Measurements from ENCODE around the gene LARGE2.
A peak's percentile ranks its signal among the peaks of the same experiment; 100 is the strongest.
"Not testable (repeated sequence)": the region's sequence is repeated elsewhere in the genome, so short reads cannot be mapped to it uniquely, and the experiment has no call there.

The LARGE2 gene

DNA sequence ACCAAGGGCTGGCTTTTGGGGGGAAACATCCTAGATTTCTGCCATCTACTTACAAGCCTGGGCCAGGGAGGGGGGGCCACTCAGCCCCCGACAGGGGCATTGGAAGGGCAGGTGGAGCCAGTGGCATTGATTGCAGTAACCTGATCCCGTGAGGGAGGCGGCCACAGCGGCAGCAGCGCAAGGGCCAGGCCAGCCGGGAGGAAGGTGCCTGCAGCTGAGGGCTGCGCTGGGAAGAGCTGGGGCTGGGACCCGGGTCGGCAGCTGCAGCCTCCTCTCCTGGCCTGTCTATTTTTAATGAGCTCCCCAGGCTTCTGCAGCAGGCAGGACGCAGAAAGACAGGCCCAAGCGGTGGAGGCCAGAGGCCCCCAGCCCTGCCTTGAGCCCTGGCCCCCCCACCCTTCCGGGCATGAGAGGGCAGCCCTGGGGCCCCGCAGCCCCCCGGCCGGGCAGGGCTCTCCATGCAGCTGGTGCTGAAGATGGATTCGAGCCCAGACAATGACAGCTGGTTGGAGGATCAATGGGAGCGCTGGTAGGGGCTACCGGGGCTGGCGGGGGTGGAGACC, 26.0 kb upstream of the LARGE2 start:
- no peak overlapping the region for H3K9ac ChIP-seq (ENCODE audit: low read depth in 1 of 2, low read length in 2 of 2)
- peaks cover 5 to 8% of the 10 kb centered on the region in 2 donors for H3K4me1 ChIP-seq (ENCODE audit: control insufficient read depth in 1 of 2, insufficient read depth in 2 of 2, low read length in 2 of 2)
- peaks cover 25 to 28% of the 10 kb centered on the region in 2 donors for H3K27me3 ChIP-seq (ENCODE audit: control insufficient read depth in 1 of 2, insufficient read depth in 2 of 2, low read length in 2 of 2)
- H3K36me3 ChIP-seq (ENCODE audit: control insufficient read depth in 1 of 2, insufficient read depth in 2 of 2, low read length in 2 of 2), result no peaks in the 10 kb centered on the region
- H3K9me3 ChIP-seq (ENCODE audit: control insufficient read depth in 1 of 2, low read length in 2 of 2), result no peaks in the 10 kb centered on the region
- H3K27ac ChIP-seq (ENCODE audit: low read depth, low read length), result no peak overlapping the region
- no peak overlapping the region for H3K4me3 ChIP-seq (ENCODE audit: low read depth in 1 of 2, low read length in 2 of 2)

DNA sequence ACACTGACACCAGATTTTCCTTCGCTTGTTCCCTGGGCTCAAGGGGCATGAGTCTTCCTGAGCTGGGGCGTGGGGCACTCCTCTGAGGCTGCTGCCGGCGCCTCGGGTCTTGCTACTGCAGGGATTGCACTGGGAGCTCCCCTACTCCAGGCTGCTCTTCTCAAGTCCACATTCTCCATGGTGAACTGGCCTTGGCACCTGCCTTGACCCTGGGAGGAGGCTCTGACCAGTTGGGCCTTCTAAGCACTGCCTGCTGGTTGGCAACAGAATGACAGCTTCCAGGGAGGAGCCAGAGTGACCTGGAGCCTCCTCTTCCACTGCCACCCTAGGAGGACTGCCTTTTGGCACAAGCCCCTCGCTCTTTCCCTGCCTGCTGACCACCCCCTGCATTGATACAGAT, 24.9 kb upstream of the LARGE2 start:
- Histone ChIP-seq H3K4me1 (ENCODE audit: control insufficient read depth in 1 of 2, insufficient read depth in 2 of 2, low read length in 2 of 2) (peaks cover 5 to 8% of the 10 kb centered on the region in 2 donors), H3K4me3 (ENCODE audit: low read depth in 1 of 2, low read length in 2 of 2) (no peak overlapping the region), H3K9ac (ENCODE audit: low read depth in 1 of 2, low read length in 2 of 2) (no peak overlapping the region), H3K36me3 (ENCODE audit: control insufficient read depth in 1 of 2, insufficient read depth in 2 of 2, low read length in 2 of 2) (no peaks in the 10 kb centered on the region), H3K27ac (ENCODE audit: low read depth, low read length) (no peak overlapping the region), H3K9me3 (ENCODE audit: control insufficient read depth in 1 of 2, low read length in 2 of 2) (no peaks in the 10 kb centered on the region), H3K27me3 (ENCODE audit: control insufficient read depth in 1 of 2, insufficient read depth in 2 of 2, low read length in 2 of 2) (peaks cover 25 to 29% of the 10 kb centered on the region in 2 donors)

DNA sequence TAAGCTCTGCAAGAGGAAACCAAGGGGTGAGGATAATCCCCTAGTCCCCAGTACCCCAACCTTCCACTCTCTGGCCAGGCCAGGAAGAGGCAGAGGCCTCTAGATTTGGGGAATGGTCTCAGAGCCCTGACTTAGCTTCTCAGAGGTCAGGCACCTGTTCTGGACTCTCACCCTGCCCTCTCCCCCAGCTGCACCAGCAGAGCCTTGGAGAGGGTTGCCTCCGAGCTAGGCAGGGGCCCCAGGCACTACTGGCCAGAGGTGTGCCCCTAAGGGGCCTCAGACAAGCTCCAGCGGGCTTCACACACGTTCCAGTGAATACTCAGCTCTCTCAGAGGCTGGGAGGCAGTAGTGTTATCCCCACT, 23.4 kb upstream of the LARGE2 start:
- Histone ChIP-seq H3K27me3 (ENCODE audit: control insufficient read depth in 1 of 2, insufficient read depth in 2 of 2, low read length in 2 of 2) (peaks cover 25 to 29% of the 10 kb centered on the region in 2 donors), H3K4me3 (ENCODE audit: low read depth in 1 of 2, low read length in 2 of 2) (peak overlapping the region in 1 of 2 donors; percentile 58), H3K27ac (ENCODE audit: low read depth, low read length) (no peak overlapping the region)

DNA sequence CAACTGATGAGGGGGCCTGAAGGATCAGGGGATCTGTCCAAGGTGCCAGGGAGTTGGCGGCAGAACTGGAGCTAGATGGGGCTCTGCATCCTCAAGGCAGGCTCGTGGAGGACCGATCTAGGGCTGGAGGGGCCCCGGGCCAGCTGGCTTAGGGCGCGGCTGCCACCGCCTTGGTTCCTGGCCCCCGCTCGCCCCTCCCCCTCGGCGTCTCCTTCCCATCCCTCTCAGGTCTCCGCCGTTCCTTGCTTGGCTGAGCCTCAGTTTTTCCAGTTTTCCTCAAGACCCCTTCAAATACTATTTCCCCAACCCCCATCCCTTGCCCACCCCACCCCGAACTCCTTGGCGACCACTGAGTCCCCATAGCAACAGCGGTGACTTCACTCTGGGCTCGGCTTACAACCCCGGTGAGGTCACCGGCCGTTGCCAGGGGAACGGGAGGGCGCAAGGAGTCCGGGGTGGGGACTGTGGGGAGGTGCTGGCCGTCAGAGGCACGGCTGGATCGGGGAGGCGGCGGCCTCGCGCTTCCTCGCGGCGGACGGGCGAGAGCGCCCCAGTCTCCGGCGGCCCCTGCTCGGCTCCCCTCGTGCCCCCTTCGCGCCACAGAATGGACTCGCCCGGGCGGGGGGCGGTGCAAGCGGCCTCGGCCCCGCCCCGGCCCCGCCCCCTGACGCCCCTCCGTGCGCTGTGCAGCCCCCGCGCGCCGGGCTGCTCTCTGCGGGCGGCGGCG, 22.8 kb upstream of the LARGE2 start:
- Histone ChIP-seq H3K4me3 (ENCODE audit: low read depth in 1 of 2, low read length in 2 of 2) (peak overlapping the region; percentile 36 to 58), H3K9ac (ENCODE audit: low read depth in 1 of 2, low read length in 2 of 2) (no peak overlapping the region), H3K27me3 (ENCODE audit: control insufficient read depth in 1 of 2, insufficient read depth in 2 of 2, low read length in 2 of 2) (peaks cover 25 to 29% of the 10 kb centered on the region in 2 donors), H3K27ac (ENCODE audit: low read depth, low read length) (no peak overlapping the region), H3K36me3 (ENCODE audit: control insufficient read depth in 1 of 2, insufficient read depth in 2 of 2, low read length in 2 of 2) (no peaks in the 10 kb centered on the region), H3K4me1 (ENCODE audit: control insufficient read depth in 1 of 2, insufficient read depth in 2 of 2, low read length in 2 of 2) (peaks cover 12 to 15% of the 10 kb centered on the region in 2 donors), H3K9me3 (ENCODE audit: control insufficient read depth in 1 of 2, low read length in 2 of 2) (no peaks in the 10 kb centered on the region)

More for the DNA sequence above, 23.4 kb upstream of the LARGE2 start:
- Histone ChIP-seq H3K4me1 (ENCODE audit: control insufficient read depth in 1 of 2, insufficient read depth in 2 of 2, low read length in 2 of 2) (peaks cover 6 to 9% of the 10 kb centered on the region in 2 donors), H3K9ac (ENCODE audit: low read depth in 1 of 2, low read length in 2 of 2) (no peak overlapping the region), H3K36me3 (ENCODE audit: control insufficient read depth in 1 of 2, insufficient read depth in 2 of 2, low read length in 2 of 2) (no peaks in the 10 kb centered on the region), H3K9me3 (ENCODE audit: control insufficient read depth in 1 of 2, low read length in 2 of 2) (no peaks in the 10 kb centered on the region)

DNA sequence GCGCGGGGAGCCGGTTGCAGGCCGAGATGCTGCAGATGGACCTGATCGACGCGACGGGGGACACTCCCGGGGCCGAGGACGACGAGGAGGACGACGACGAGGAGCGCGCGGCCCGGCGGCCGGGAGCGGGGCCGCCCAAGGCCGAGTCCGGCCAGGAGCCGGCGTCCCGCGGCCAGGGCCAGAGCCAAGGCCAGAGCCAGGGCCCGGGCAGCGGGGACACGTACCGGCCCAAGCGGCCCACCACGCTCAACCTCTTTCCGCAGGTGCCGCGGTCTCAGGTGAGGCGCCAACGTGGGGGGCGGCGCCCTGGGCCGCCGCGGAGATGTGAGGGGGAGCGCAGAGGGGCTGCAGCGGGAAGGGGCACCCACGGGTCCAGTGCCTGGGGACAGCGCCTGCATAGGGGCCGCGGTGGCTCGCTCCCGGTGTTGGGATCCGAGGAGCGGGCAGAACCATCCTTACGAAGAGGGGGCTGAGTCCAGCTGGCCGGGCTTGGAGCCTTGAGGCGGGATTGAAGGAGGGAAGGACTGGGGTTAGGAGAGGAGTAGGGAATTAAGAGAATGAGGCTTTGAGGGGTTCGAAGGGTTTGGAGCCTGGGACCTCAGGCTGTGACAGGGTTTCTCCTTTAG, 22.2 kb upstream of the LARGE2 start:
- H3K4me1 ChIP-seq (ENCODE audit: control insufficient read depth in 1 of 2, insufficient read depth in 2 of 2, low read length in 2 of 2), result peaks cover 17 to 22% of the 10 kb centered on the region in 2 donors
- H3K27ac ChIP-seq (ENCODE audit: low read depth, low read length), result not testable (repeated sequence)

DNA sequence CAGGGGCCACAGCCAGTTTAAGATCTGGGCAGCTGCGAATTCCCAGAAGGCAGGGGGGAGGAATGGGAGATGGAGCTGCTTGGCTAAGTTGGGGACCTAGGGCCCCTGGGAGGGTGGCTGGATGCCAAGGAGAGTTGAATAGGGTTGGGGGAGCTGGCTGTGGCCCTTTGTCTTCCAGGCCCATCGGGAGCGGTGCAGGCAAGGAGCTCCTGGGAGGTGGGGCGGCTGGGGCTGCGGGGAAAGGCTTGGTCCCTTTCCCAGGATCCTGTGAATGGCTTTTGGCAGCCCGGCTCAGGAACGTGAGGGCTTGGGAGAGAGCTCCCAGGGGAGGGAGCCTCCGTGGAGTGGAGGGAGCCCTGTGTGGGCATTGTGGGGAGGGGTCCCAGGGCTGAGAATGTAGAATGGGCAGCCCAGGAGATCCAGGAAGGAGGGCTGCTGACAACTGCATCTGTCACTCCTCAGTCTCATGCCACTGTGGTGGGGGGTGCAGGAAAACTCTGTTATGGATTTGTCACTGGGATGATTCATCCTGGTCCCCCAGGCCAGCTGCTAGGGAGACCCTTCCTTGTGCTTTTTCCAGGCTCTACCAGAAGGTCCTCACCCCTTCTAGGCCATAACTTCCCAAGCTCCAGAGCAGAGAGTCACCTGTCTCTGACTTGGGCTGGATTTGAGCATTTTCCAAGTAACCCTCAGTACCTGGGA, 21.4 kb upstream of the LARGE2 start:
- no peak overlapping the region for H3K27ac ChIP-seq (ENCODE audit: low read depth, low read length)
- peaks cover 18 to 27% of the 10 kb centered on the region in 2 donors for H3K4me1 ChIP-seq (ENCODE audit: control insufficient read depth in 1 of 2, insufficient read depth in 2 of 2, low read length in 2 of 2)
- peaks cover 25 to 29% of the 10 kb centered on the region in 2 donors for H3K27me3 ChIP-seq (ENCODE audit: control insufficient read depth in 1 of 2, insufficient read depth in 2 of 2, low read length in 2 of 2)
- peak overlapping the region; percentile 28 to 40 for H3K4me3 ChIP-seq (ENCODE audit: low read depth in 1 of 2, low read length in 2 of 2)
- no peaks in the 10 kb centered on the region for H3K9me3 ChIP-seq (ENCODE audit: control insufficient read depth in 1 of 2, low read length in 2 of 2)
- no peaks in the 10 kb centered on the region for H3K36me3 ChIP-seq (ENCODE audit: control insufficient read depth in 1 of 2, insufficient read depth in 2 of 2, low read length in 2 of 2)
- H3K9ac ChIP-seq (ENCODE audit: low read depth in 1 of 2, low read length in 2 of 2), result no peak overlapping the region

More for the DNA sequence above, 22.2 kb upstream of the LARGE2 start:
- H3K9ac ChIP-seq (ENCODE audit: low read depth in 1 of 2, low read length in 2 of 2); H3K9me3 ChIP-seq (ENCODE audit: control insufficient read depth in 1 of 2, low read length in 2 of 2); H3K36me3 ChIP-seq (ENCODE audit: control insufficient read depth in 1 of 2, insufficient read depth in 2 of 2, low read length in 2 of 2): not testable (repeated sequence)
- Histone ChIP-seq H3K27me3 (ENCODE audit: control insufficient read depth in 1 of 2, insufficient read depth in 2 of 2, low read length in 2 of 2) (peaks cover 25 to 29% of the 10 kb centered on the region in 2 donors), H3K4me3 (ENCODE audit: low read depth in 1 of 2, low read length in 2 of 2) (peak overlapping the region; percentile 28 to 40)

DNA sequence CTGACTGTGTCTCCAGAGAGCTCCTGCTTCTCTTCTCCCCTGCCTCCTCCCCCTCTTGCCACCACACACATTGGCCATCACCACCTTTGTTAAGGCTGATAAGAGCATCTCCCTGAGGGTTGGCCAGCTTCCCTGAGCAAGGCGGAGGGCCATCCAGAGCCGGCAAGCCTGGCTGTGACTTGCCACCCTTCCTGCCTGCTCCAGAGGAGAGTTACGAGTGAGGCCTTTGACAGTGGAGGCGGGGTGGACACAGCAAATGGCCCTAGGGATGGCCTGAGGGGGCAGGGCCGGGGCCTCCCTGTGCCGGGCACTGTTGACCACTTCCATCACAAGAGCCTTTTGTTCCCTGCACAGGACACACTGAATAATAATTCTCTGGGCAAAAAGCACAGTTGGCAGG, 20.8 kb upstream of the LARGE2 start:
- Histone ChIP-seq H3K9ac (ENCODE audit: low read depth in 1 of 2, low read length in 2 of 2) (no peak overlapping the region), H3K36me3 (ENCODE audit: control insufficient read depth in 1 of 2, insufficient read depth in 2 of 2, low read length in 2 of 2) (no peaks in the 10 kb centered on the region), H3K27me3 (ENCODE audit: control insufficient read depth in 1 of 2, insufficient read depth in 2 of 2, low read length in 2 of 2) (peaks cover 25 to 29% of the 10 kb centered on the region in 2 donors), H3K4me3 (ENCODE audit: low read depth in 1 of 2, low read length in 2 of 2) (no peak overlapping the region), H3K27ac (ENCODE audit: low read depth, low read length) (no peak overlapping the region), H3K9me3 (ENCODE audit: control insufficient read depth in 1 of 2, low read length in 2 of 2) (no peaks in the 10 kb centered on the region), H3K4me1 (ENCODE audit: control insufficient read depth in 1 of 2, insufficient read depth in 2 of 2, low read length in 2 of 2) (peaks cover 24 to 32% of the 10 kb centered on the region in 2 donors)

DNA sequence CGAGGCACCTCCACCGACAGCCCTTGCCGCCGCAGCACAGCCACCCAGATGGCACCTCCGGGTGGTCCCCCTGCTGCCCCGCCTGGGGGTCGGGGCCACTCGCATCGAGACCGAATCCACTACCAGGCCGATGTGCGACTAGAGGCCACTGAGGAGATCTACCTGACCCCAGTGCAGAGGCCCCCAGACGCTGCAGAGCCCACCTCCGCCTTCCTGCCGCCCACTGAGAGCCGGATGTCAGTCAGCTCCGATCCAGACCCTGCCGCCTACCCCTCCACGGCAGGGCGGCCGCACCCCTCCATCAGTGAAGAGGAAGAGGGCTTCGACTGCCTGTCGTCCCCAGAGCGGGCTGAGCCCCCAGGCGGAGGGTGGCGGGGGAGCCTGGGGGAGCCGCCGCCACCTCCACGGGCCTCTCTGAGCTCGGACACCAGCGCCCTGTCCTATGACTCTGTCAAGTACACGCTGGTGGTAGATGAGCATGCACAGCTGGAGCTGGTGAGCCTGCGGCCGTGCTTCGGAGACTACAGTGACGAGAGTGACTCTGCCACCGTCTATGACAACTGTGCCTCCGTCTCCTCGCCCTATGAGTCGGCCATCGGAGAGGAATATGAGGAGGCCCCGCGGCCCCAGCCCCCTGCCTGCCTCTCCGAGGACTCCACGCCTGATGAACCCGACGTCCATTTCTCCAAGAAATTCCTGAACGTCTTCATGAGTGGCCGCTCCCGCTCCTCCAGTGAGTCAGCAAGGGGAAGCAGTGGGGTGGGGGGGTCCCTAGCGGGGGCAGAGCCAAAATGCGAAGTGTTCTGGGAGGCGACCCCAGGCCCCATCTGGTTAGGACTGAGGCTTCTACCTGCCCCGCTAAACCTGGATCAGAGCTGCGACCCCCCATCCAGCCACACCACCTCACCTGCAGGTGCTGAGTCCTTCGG, 19.7 kb upstream of the LARGE2 start:
- H3K4me1 ChIP-seq (ENCODE audit: control insufficient read depth in 1 of 2, insufficient read depth in 2 of 2, low read length in 2 of 2), result peaks cover 26 to 38% of the 10 kb centered on the region in 2 donors
- H3K27ac ChIP-seq (ENCODE audit: low read depth, low read length), result no peak overlapping the region
- no peaks in the 10 kb centered on the region for H3K36me3 ChIP-seq (ENCODE audit: control insufficient read depth in 1 of 2, insufficient read depth in 2 of 2, low read length in 2 of 2)
- no peaks in the 10 kb centered on the region for H3K9me3 ChIP-seq (ENCODE audit: control insufficient read depth in 1 of 2, low read length in 2 of 2)
- peaks cover 25 to 29% of the 10 kb centered on the region in 2 donors for H3K27me3 ChIP-seq (ENCODE audit: control insufficient read depth in 1 of 2, insufficient read depth in 2 of 2, low read length in 2 of 2)
- H3K9ac ChIP-seq (ENCODE audit: low read depth in 1 of 2, low read length in 2 of 2), result no peak overlapping the region
- no peak overlapping the region for H3K4me3 ChIP-seq (ENCODE audit: low read depth in 1 of 2, low read length in 2 of 2)

DNA sequence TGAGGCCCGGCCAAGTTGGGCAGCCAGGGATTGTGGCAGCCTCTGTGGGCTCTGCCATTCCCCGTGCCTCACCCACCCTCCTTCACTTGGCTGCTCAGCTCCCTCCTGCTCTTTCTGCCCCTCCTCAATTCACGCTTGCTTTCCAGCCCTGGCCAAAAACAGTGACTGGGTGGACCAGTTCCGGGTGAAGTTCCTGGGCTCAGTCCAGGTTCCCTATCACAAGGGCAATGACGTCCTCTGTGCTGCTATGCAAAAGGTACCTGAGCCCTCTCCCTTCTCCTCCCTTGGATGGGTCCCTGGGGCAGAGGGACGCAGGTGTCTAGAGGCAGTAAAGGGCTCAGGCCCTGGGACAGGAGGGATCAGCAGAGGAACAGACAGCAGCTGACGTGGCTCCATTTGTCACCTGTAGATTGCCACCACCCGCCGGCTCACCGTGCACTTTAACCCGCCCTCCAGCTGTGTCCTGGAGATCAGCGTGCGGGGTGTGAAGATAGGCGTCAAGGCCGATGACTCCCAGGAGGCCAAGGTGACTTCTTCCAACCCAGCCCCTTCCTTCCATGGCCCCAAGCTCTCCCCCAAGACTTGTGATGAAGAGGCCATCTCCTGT, 18.0 kb upstream of the LARGE2 start:
- no peak overlapping the region for H3K9ac ChIP-seq (ENCODE audit: low read depth in 1 of 2, low read length in 2 of 2)
- H3K4me1 ChIP-seq (ENCODE audit: control insufficient read depth in 1 of 2, insufficient read depth in 2 of 2, low read length in 2 of 2), result peaks cover 22 to 32% of the 10 kb centered on the region in 2 donors
- H3K4me3 ChIP-seq (ENCODE audit: low read depth in 1 of 2, low read length in 2 of 2), result no peak overlapping the region
- H3K27ac ChIP-seq (ENCODE audit: low read depth, low read length), result no peak overlapping the region
- H3K36me3 ChIP-seq (ENCODE audit: control insufficient read depth in 1 of 2, insufficient read depth in 2 of 2, low read length in 2 of 2), result peaks cover 0 to 3% of the 10 kb centered on the region in 2 donors
- peaks cover 11 to 13% of the 10 kb centered on the region in 2 donors for H3K27me3 ChIP-seq (ENCODE audit: control insufficient read depth in 1 of 2, insufficient read depth in 2 of 2, low read length in 2 of 2)
- no peaks in the 10 kb centered on the region for H3K9me3 ChIP-seq (ENCODE audit: control insufficient read depth in 1 of 2, low read length in 2 of 2)
